IPS DF 4.7 (cell line): ENCODE measurements around the gene CAMSAP2.
"Not testable (repeated sequence)": the region's sequence is repeated elsewhere in the genome, so short reads cannot be mapped to it uniquely, and the experiment has no call there.

Source experiments
- DNase-seq: peaks from one replicate; pipeline ENCODE4 v3.0.0-alpha.2; 2013; ENCODE audit warnings: low spot score; ENCODE audit errors: extremely low read depth

Gene CAMSAP2

GRCh38 chr1:200783926-200784325 is 45.2 kb downstream of the CAMSAP2 start:
- no peak for DNase-seq

GRCh38 chr1:200784576-200784975 is 45.9 kb downstream of the CAMSAP2 start:
- DNase-seq, result no peak

- no peak for DNase-seq
Observed at GRCh38 chr1:200786788-200787187, 48.1 kb downstream of the CAMSAP2 start.

- no peak for DNase-seq
Observed at GRCh38 chr1:200787896-200788387, 49.2 kb downstream of the CAMSAP2 start.

GRCh38 chr1:200791012-200791411 is 52.3 kb downstream of the CAMSAP2 start:
- DNase-seq, result not testable (repeated sequence)

- DNase-seq, result no peak
Observed at GRCh38 chr1:200793677-200794076, 55.0 kb downstream of the CAMSAP2 start.

- DNase-seq, result no peak
Observed at GRCh38 chr1:200794506-200795065, 55.9 kb downstream of the CAMSAP2 start.

- no peak for DNase-seq
Observed at GRCh38 chr1:200795156-200795555, 56.5 kb downstream of the CAMSAP2 start.

GRCh38 chr1:200802042-200802441 is 63.3 kb downstream of the CAMSAP2 start:
- no peak for DNase-seq

GRCh38 chr1:200802865-200803512 is 64.3 kb downstream of the CAMSAP2 start:
- peak; percentile 94 for DNase-seq

GRCh38 chr1:200805719-200806118 is 67.0 kb downstream of the CAMSAP2 start:
- DNase-seq, result no peak

- no peak for DNase-seq
Observed at GRCh38 chr1:200808846-200809245, 70.2 kb downstream of the CAMSAP2 start.

- DNase-seq, result no peak
Observed at GRCh38 chr1:200811704-200812103, 73.0 kb downstream of the CAMSAP2 start.

GRCh38 chr1:200816624-200817224 is 78.0 kb downstream of the CAMSAP2 start:
- DNase-seq, result not testable (repeated sequence)

- no peak for DNase-seq
Observed at GRCh38 chr1:200818248-200818647, 79.6 kb downstream of the CAMSAP2 start.

- DNase-seq, result no peak
Observed at GRCh38 chr1:200819726-200820125, 81.0 kb downstream of the CAMSAP2 start.

GRCh38 chr1:200831091-200831490 is 92.4 kb downstream of the CAMSAP2 start:
- no peak for DNase-seq

GRCh38 chr1:200834383-200834782 is 95.7 kb downstream of the CAMSAP2 start:
- no peak for DNase-seq

- DNase-seq, result no peak
Observed at GRCh38 chr1:200836213-200836612, 97.5 kb downstream of the CAMSAP2 start.

GRCh38 chr1:200837931-200838571 is 99.4 kb downstream of the CAMSAP2 start:
- no peak for DNase-seq

GRCh38 chr1:200838676-200839445 is 100.2 kb downstream of the CAMSAP2 start:
- DNase-seq, result no peak
